GM12892 (cell line): ENCODE results near the gene HUNK.

Experiments used
- POLR2A ChIP-seq: IDR thresholded peaks from 2 replicates; pipeline ENCODE4 v1.6.1; 2011; ENCODE audit warnings: low read depth, low read length, control low read depth
- POLR2AphosphoS5 ChIP-seq: IDR thresholded peaks from 2 replicates; pipeline ENCODE4 v1.6.1; 2011; ENCODE audit warnings: low read depth, low read length, control low read depth

DNA sequence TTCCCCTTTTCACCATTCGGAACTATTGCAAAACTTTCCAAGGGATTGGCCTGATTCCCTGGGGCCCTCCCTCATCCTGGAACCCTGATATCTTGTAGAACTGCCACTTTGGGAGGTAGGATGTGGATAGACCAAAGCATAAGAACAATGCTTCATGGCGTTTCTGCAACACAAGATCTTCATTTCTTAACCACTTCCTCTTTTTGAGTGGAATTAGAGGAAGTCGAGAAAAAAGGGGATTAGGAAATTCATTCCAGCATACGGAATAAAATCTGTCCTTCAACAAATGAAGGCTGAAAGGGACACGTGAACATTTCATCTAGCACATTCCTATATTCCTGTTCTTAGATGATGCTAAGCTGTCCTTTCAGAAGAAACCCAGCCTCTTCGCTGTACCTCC is 149.3 kb downstream of the HUNK start:
- TF ChIP-seq POLR2A (no peak), POLR2AphosphoS5 (no peak)
